HL-60 (cell line): ENCODE measurements around the gene IDH3B.

Experiments used
- CTCF ChIP-seq: IDR thresholded peaks from one replicate; pipeline ENCODE4 v1.5.1; 2011; ENCODE audit warnings: low read length, control low read depth, inconsistent platforms; ENCODE audit not compliant: insufficient read depth
- GABPA ChIP-seq: IDR thresholded peaks from 2 replicates; pipeline ENCODE4 v1.6.1; 2012; ENCODE audit warnings: low read depth
- POLR2AphosphoS5 ChIP-seq: IDR thresholded peaks from 2 replicates; pipeline ENCODE4 v1.6.1; 2012; ENCODE audit warnings: low read depth
- REST ChIP-seq: IDR thresholded peaks from 2 replicates; pipeline ENCODE4 v1.6.1; 2012; ENCODE audit warnings: low read depth; ENCODE audit not compliant: insufficient replicate concordance
- SPI1 ChIP-seq: IDR thresholded peaks from 2 replicates; pipeline ENCODE4 v1.6.1; 2012; ENCODE audit warnings: low read depth, mild to moderate bottlenecking, borderline replicate concordance

- no peak for TF ChIP-seq CTCF
- no peak for TF ChIP-seq POLR2AphosphoS5
- no peak for TF ChIP-seq GABPA
- no peak for TF ChIP-seq REST
- TF ChIP-seq SPI1, result no peak
These were observed 6.3 kb downstream of the IDH3B start for GRCh38 chr20:2657674-2658073.
